ENCODE data around the gene EP300.

Gene EP300

GRCh38 chr22:41216984-41217383 is 124.6 kb downstream of the EP300 start:
- no peak for DNase-seq

- DNase-seq: peak; percentile 82
Measured at GRCh38 chr22:41217553-41218157, 125.3 kb downstream of the EP300 start.

GRCh38 chr22:41222846-41223507 is 130.6 kb downstream of the EP300 start:
- DNase-seq: no peak

GRCh38 chr22:41223535-41223934 is 131.1 kb downstream of the EP300 start:
- DNase-seq: no peak

- DNase-seq: no peak
Measured at GRCh38 chr22:41226723-41227655, 134.6 kb downstream of the EP300 start.

- no peak for DNase-seq
Measured at GRCh38 chr22:41229215-41229614, 136.8 kb downstream of the EP300 start.
